HEK293 (cell line): Measurements from ENCODE around the gene KLHL4.

Experiments
- CTCF ChIA-PET: fragments of 350-600 bp; formaldehyde crosslinking; extraction: SDS; loops from one replicate; lab custom pipeline; 2021; ENCODE audit warnings: antibody characterized with exemption; lab: Yijun Ruan, JAX
- POLR2A ChIA-PET: fragments of 300-600 bp; formaldehyde crosslinking; extraction: SDS; loops from one replicate; lab custom pipeline; 2020; ENCODE audit warnings: antibody characterized with exemption, inconsistent platforms; lab: Yijun Ruan, JAX
- H3K27ac ChIP-seq: fragments of 200-500 bp; sonication (Bioruptor generic); 2 replicates; pipeline ENCODE4 v1.5.1; 2014; ENCODE audit warnings: low read depth, low read length, control low read depth, inconsistent platforms; ENCODE audit errors: extremely low read depth
- H3K36me3 ChIP-seq, 2 experiments: fragments of 200-500 bp in 1 of 2; sonication (Bioruptor generic) in 1 of 2; 1 replicate in 1 of 2; 2 replicates in 1 of 2; pipeline ENCODE4 v1.5.1; 2014 to 2017; ENCODE audit warnings: inconsistent platforms in 2 of 2, low read length in 2 of 2; ENCODE audit not compliant: control insufficient read depth in 2 of 2, insufficient read depth in 1 of 2
- H3K4me1 ChIP-seq: fragments of 200-500 bp; sonication (Bioruptor generic); 2 replicates; pipeline ENCODE4 v1.5.1; 2014; ENCODE audit warnings: mild to moderate bottlenecking, low read length, inconsistent platforms; ENCODE audit not compliant: control insufficient read depth, insufficient read depth
- H3K4me3 ChIP-seq: 2 replicates; pipeline ENCODE4 v1.5.1; 2011; ENCODE audit warnings: low read depth, mild to moderate bottlenecking, control low read depth, low read length, moderate library complexity
- H3K9me3 ChIP-seq: fragments of 200-500 bp; sonication (Bioruptor generic); 2 replicates; pipeline ENCODE4 v1.5.1; 2014; ENCODE audit warnings: low read depth, low read length, inconsistent platforms; ENCODE audit not compliant: control insufficient read depth, insufficient read depth
- ATF2 ChIP-seq: fragments of 450-650 bp; formaldehyde crosslinking; IDR thresholded peaks from 2 replicates; pipeline ENCODE4 v1.5.1; 2016; ENCODE audit warnings: missing biosample characterization, missing genetic modification characterization, low read depth
- GLIS2 ChIP-seq: fragments of 450-650 bp; formaldehyde crosslinking; IDR thresholded peaks from 2 replicates; pipeline ENCODE4 v1.5.1; 2016; ENCODE audit warnings: missing biosample characterization, missing genetic modification characterization
- IKZF3 ChIP-seq: fragments of 450-650 bp; IDR thresholded peaks from 2 replicates; pipeline ENCODE4 v1.5.0; 2018; ENCODE audit warnings: missing biosample characterization, mild to moderate bottlenecking, missing genetic modification characterization, moderate library complexity
- KLF16 ChIP-seq: fragments of 450-650 bp; formaldehyde crosslinking; IDR thresholded peaks from 2 replicates; pipeline ENCODE4 v1.5.1; 2017; ENCODE audit warnings: missing biosample characterization, missing genetic modification characterization
- PBX3 ChIP-seq: sonication (generic); formaldehyde crosslinking; IDR thresholded peaks from 2 replicates; pipeline ENCODE4 v1.8.1; 2022; ENCODE audit warnings: mild to moderate bottlenecking, moderate library complexity, missing genetic modification reagents
- PRDM4 ChIP-seq: fragments of 450-650 bp; formaldehyde crosslinking; IDR thresholded peaks from 2 replicates; pipeline ENCODE4 v1.5.1; 2017; ENCODE audit warnings: missing biosample characterization, missing genetic modification characterization
- SP2 ChIP-seq: fragments of 450-650 bp; formaldehyde crosslinking; IDR thresholded peaks from 2 replicates; pipeline ENCODE4 v1.5.1; 2016; ENCODE audit warnings: missing biosample characterization, missing genetic modification characterization
- ZNF174 ChIP-seq: fragments of 450-650 bp; formaldehyde crosslinking; IDR thresholded peaks from 2 replicates; pipeline ENCODE4 v1.5.0; 2017; ENCODE audit warnings: missing biosample characterization, mild to moderate bottlenecking, missing genetic modification characterization
- ZNF19 ChIP-seq: fragments of 450-650 bp; formaldehyde crosslinking; IDR thresholded peaks from 2 replicates; pipeline ENCODE4; 2016; ENCODE audit warnings: missing biosample characterization, missing genetic modification characterization, low read depth
- ZNF202 ChIP-seq: fragments of 450-650 bp; formaldehyde crosslinking; IDR thresholded peaks from 2 replicates; pipeline ENCODE4 v1.5.1; 2016; ENCODE audit warnings: missing biosample characterization, missing genetic modification characterization, borderline replicate concordance
- ZNF23 ChIP-seq: fragments of 450-650 bp; formaldehyde crosslinking; IDR thresholded peaks from 2 replicates; pipeline ENCODE4 v1.5.1; 2016; ENCODE audit warnings: missing biosample characterization, missing genetic modification characterization, borderline replicate concordance
- ZNF391 ChIP-seq: fragments of 450-650 bp; formaldehyde crosslinking; IDR thresholded peaks from 2 replicates; pipeline ENCODE4 v1.5.1; 2016; ENCODE audit warnings: low read depth, missing biosample characterization, missing genetic modification characterization, borderline replicate concordance
- ZNF394 ChIP-seq: fragments of 450-650 bp; formaldehyde crosslinking; IDR thresholded peaks from 2 replicates; pipeline ENCODE4 v1.5.1; 2016; ENCODE audit warnings: missing biosample characterization, missing genetic modification characterization, mild to moderate bottlenecking, moderate library complexity, borderline replicate concordance
- ZNF473 ChIP-seq: fragments of 450-650 bp; formaldehyde crosslinking; IDR thresholded peaks from 2 replicates; pipeline ENCODE4 v1.5.1; 2017; ENCODE audit warnings: missing biosample characterization, missing genetic modification characterization
- ZNF571 ChIP-seq: fragments of 450-650 bp; formaldehyde crosslinking; IDR thresholded peaks from 2 replicates; pipeline ENCODE4 v1.5.0; 2017; ENCODE audit warnings: missing biosample characterization, missing genetic modification characterization
- ZNF664 ChIP-seq: fragments of 450-650 bp; formaldehyde crosslinking; IDR thresholded peaks from 2 replicates; pipeline ENCODE4 v1.5.1; 2016; ENCODE audit warnings: missing biosample characterization, missing genetic modification characterization
- ZNF777 ChIP-seq: fragments of 450-650 bp; formaldehyde crosslinking; IDR thresholded peaks from 2 replicates; pipeline ENCODE4 v1.5.1; 2017; ENCODE audit warnings: missing biosample characterization, missing genetic modification characterization, borderline replicate concordance

KLHL4 gene

GRCh38 chrX:87518504-87518903 is 902 bp downstream of the KLHL4 start (continued):
- TF ChIP-seq GLIS2 (tag by site-specific recombination): no peak
- TF ChIP-seq ATF2 (tag by site-specific recombination): no peak

GRCh38 chrX:87525771-87526229 is 8.2 kb downstream of the KLHL4 start:
- H3K4me1 ChIP-seq: no peaks in the 10 kb centered on the region
- H3K4me3 ChIP-seq: no peak overlapping the region
- CTCF ChIA-PET: interaction anchor here (0.6 to 0.7 kb wide), 2 partner anchors 188 to 563 kb away, joined by 3 to 4 read pairs; no protein-coding TSS in a partner anchor
- H3K27ac ChIP-seq: no peak overlapping the region
- TF ChIP-seq ZNF777 (tag by site-specific recombination) (no peak), ZNF174 (tag by site-specific recombination) (no peak), ZNF202 (tag by site-specific recombination) (no peak), ZNF473 (tag by site-specific recombination) (no peak), KLF16 (no peak)
- TF ChIP-seq, all 188 proteins: peak for 0
- H3K36me3 ChIP-seq: no peaks in the 10 kb centered on the region
- H3K9me3 ChIP-seq: no peaks in the 10 kb centered on the region; the same call in 1 of the 2 replicates
- POLR2A ChIA-PET: no interaction called here

- POLR2A ChIA-PET: no interaction called here
- Histone ChIP-seq H3K4me1 (no peaks in the 10 kb centered on the region), H3K36me3 (no peaks in the 10 kb centered on the region), H3K9me3 (no peaks in the 10 kb centered on the region; the same call in 1 of the 2 replicates), H3K27ac (no peak overlapping the region), H3K4me3 (no peak overlapping the region)
- TF ChIP-seq ZNF23 (no peak), ZNF391 (no peak), ZNF571 (tag by site-specific recombination) (no peak), ZNF394 (no peak), ZNF19 (tag by site-specific recombination) (no peak), IKZF3 (tag by site-specific recombination) (no peak), PBX3 (CRISPR knock-in tag) (no peak), ZNF664 (tag by site-specific recombination) (no peak), PRDM4 (tag by site-specific recombination) (no peak), SP2 (no peak)
- CTCF ChIA-PET: interaction anchor here (0.6 to 0.7 kb wide), 2 partner anchors 189 to 564 kb away, joined by 3 to 4 read pairs; no protein-coding TSS in a partner anchor
Measured at GRCh38 chrX:87526281-87526680, 8.7 kb downstream of the KLHL4 start.
